ENCODE results near the gene AMOTL2. TPM values are rescaled to one million over a fixed set of nuclear protein-coding genes. Genes with fewer than 3 reads are reported as not detected.

Gene AMOTL2
- total RNA-seq, 1 donor from 2014 or later: 281 TPM

- peak in 1 of 2 experiments; percentile 8 for DNase-seq (ENCODE audit: low spot score in 2 of 2, unreplicated experiment in 2 of 2)
- Mint-ChIP-seq H3K36me3 (peaks cover 25% of the 10 kb centered on the region), H3K4me1 (peaks cover 71% of the 10 kb centered on the region), H3K27me3 (ENCODE audit: low read depth) (no peaks in the 10 kb centered on the region), H3K9me3 (no peaks in the 10 kb centered on the region), H3K27ac (peak overlapping the region; percentile 99), H3K4me3 (peak overlapping the region; percentile 94)
- TF ChIP-seq CTCF (IDR thresholded peaks at IDR 0.05; ENCODE audit: unreplicated experiment): no peak
Measured at GRCh38 chr3:134372396-134373270, 1.6 kb downstream of the AMOTL2 start.

- DNase-seq (ENCODE audit: low spot score in 2 of 2, unreplicated experiment in 2 of 2): no peak
- H3K4me1 Mint-ChIP-seq: peaks cover 64% of the 10 kb centered on the region
- peak overlapping the region; percentile 94 for H3K4me3 Mint-ChIP-seq
- peaks cover 25% of the 10 kb centered on the region for H3K36me3 Mint-ChIP-seq
- no peaks in the 10 kb centered on the region for H3K27me3 Mint-ChIP-seq (ENCODE audit: low read depth)
- TF ChIP-seq CTCF (IDR thresholded peaks at IDR 0.05; ENCODE audit: unreplicated experiment): no peak
- peak overlapping the region; percentile 99 for H3K27ac Mint-ChIP-seq
- no peaks in the 10 kb centered on the region for H3K9me3 Mint-ChIP-seq
Measured at GRCh38 chr3:134371542-134372324, 2.5 kb downstream of the AMOTL2 start.

- H3K4me3 Mint-ChIP-seq: peak overlapping the region; percentile 94
- peaks cover 60% of the 10 kb centered on the region for H3K4me1 Mint-ChIP-seq
- no peak for TF ChIP-seq CTCF (IDR thresholded peaks at IDR 0.05; ENCODE audit: unreplicated experiment)
- H3K36me3 Mint-ChIP-seq: peaks cover 25% of the 10 kb centered on the region
- H3K27ac Mint-ChIP-seq: peak overlapping the region; percentile 99
- no peaks in the 10 kb centered on the region for H3K9me3 Mint-ChIP-seq
- H3K27me3 Mint-ChIP-seq (ENCODE audit: low read depth): no peaks in the 10 kb centered on the region
- DNase-seq (ENCODE audit: low spot score in 2 of 2, unreplicated experiment in 2 of 2): peak in 1 of 2 experiments; percentile 23
Measured at GRCh38 chr3:134370611-134371531, 3.4 kb downstream of the AMOTL2 start.

GRCh38 chr3:134369861-134370596 is 4.2 kb downstream of the AMOTL2 start:
- TF ChIP-seq CTCF (IDR thresholded peaks at IDR 0.05; ENCODE audit: unreplicated experiment): no peak
- no peaks in the 10 kb centered on the region for H3K9me3 Mint-ChIP-seq
- peak overlapping the region; percentile 90 for H3K27ac Mint-ChIP-seq
- H3K36me3 Mint-ChIP-seq: peaks cover 31% of the 10 kb centered on the region
- H3K27me3 Mint-ChIP-seq (ENCODE audit: low read depth): no peaks in the 10 kb centered on the region
- DNase-seq (ENCODE audit: low spot score in 2 of 2, unreplicated experiment in 2 of 2): peak in 1 of 2 experiments; percentile 7
- H3K4me3 Mint-ChIP-seq: peak overlapping the region; percentile 36
- peaks cover 60% of the 10 kb centered on the region for H3K4me1 Mint-ChIP-seq
